ENCODE results near the gene MATN1.
"Not testable (repeated sequence)": the region's sequence is repeated elsewhere in the genome, so short reads cannot be mapped to it uniquely, and the experiment has no call there.

MATN1 gene

GRCh38 chr1:30723331-30723755, at the start of gene MATN1:
MATN1 (minus strand) TSS chr1:30723585; CDS start chr1:30723551, 34 bp downstream.
- DNase-seq (ENCODE audit: low read depth in 3 of 3) = no peak

GRCh38 chr1:30771005-30771404, 47.6 kb upstream of the MATN1 start:
- no peak for DNase-seq (ENCODE audit: low read depth in 3 of 3)

GRCh38 chr1:30770150-30770549, 46.8 kb upstream of the MATN1 start:
- DNase-seq (ENCODE audit: low read depth in 3 of 3) = no peak

GRCh38 chr1:30768830-30769718, 45.7 kb upstream of the MATN1 start:
- no peak for DNase-seq (ENCODE audit: low read depth in 3 of 3)

GRCh38 chr1:30768159-30768829, 44.9 kb upstream of the MATN1 start:
- no peak for DNase-seq (ENCODE audit: low read depth in 3 of 3)

- not testable (repeated sequence) for DNase-seq (ENCODE audit: low read depth in 3 of 3)
These were observed 43.6 kb upstream of the MATN1 start for GRCh38 chr1:30766948-30767347.

- no peak for DNase-seq (ENCODE audit: low read depth in 3 of 3)
These were observed 42.4 kb upstream of the MATN1 start for GRCh38 chr1:30765556-30766434.

- no peak for DNase-seq (ENCODE audit: low read depth in 3 of 3)
These were observed 41.7 kb upstream of the MATN1 start for GRCh38 chr1:30764939-30765555.

GRCh38 chr1:30764396-30764795, 41.0 kb upstream of the MATN1 start:
- no peak for DNase-seq (ENCODE audit: low read depth in 3 of 3)

GRCh38 chr1:30763651-30764248, 40.4 kb upstream of the MATN1 start:
- DNase-seq (ENCODE audit: low read depth in 3 of 3) = no peak

GRCh38 chr1:30762930-30763650, 39.7 kb upstream of the MATN1 start:
- DNase-seq (ENCODE audit: low read depth in 3 of 3) = no peak

- no peak for DNase-seq (ENCODE audit: low read depth in 3 of 3)
These were observed 39.0 kb upstream of the MATN1 start for GRCh38 chr1:30762152-30762929.

GRCh38 chr1:30761381-30762151, 38.2 kb upstream of the MATN1 start:
- no peak for DNase-seq (ENCODE audit: low read depth in 3 of 3)

GRCh38 chr1:30760596-30761324, 37.4 kb upstream of the MATN1 start:
- DNase-seq (ENCODE audit: low read depth in 3 of 3) = no peak

- DNase-seq (ENCODE audit: low read depth in 3 of 3) = no peak
These were observed 36.4 kb upstream of the MATN1 start for GRCh38 chr1:30759718-30760281.

GRCh38 chr1:30758785-30759380, 35.5 kb upstream of the MATN1 start:
- no peak for DNase-seq (ENCODE audit: low read depth in 3 of 3)

GRCh38 chr1:30758121-30758688, 34.8 kb upstream of the MATN1 start:
- DNase-seq (ENCODE audit: low read depth in 3 of 3) = no peak

All from stimulated activated CD4-positive, alpha-beta T cell treated with anti-CD3 and anti-CD28 coated beads, TNF-alpha, amount 100 ng/mL, for 48 hours (primary cell).